HG02938 (cell line): ENCODE measurements around the gene CDH19.

ENCODE experiments used
- ATAC-seq: cut with Tn5 transposase; IDR thresholded peaks from one replicate; pipeline ENCODE4 v1.9.1; 2021; ENCODE audit warnings: mild to moderate bottlenecking, moderate library complexity; ENCODE audit not compliant: unreplicated experiment

CDH19 gene, protein sequence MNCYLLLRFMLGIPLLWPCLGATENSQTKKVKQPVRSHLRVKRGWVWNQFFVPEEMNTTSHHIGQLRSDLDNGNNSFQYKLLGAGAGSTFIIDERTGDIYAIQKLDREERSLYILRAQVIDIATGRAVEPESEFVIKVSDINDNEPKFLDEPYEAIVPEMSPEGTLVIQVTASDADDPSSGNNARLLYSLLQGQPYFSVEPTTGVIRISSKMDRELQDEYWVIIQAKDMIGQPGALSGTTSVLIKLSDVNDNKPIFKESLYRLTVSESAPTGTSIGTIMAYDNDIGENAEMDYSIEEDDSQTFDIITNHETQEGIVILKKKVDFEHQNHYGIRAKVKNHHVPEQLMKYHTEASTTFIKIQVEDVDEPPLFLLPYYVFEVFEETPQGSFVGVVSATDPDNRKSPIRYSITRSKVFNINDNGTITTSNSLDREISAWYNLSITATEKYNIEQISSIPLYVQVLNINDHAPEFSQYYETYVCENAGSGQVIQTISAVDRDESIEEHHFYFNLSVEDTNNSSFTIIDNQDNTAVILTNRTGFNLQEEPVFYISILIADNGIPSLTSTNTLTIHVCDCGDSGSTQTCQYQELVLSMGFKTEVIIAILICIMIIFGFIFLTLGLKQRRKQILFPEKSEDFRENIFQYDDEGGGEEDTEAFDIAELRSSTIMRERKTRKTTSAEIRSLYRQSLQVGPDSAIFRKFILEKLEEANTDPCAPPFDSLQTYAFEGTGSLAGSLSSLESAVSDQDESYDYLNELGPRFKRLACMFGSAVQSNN

DNA sequence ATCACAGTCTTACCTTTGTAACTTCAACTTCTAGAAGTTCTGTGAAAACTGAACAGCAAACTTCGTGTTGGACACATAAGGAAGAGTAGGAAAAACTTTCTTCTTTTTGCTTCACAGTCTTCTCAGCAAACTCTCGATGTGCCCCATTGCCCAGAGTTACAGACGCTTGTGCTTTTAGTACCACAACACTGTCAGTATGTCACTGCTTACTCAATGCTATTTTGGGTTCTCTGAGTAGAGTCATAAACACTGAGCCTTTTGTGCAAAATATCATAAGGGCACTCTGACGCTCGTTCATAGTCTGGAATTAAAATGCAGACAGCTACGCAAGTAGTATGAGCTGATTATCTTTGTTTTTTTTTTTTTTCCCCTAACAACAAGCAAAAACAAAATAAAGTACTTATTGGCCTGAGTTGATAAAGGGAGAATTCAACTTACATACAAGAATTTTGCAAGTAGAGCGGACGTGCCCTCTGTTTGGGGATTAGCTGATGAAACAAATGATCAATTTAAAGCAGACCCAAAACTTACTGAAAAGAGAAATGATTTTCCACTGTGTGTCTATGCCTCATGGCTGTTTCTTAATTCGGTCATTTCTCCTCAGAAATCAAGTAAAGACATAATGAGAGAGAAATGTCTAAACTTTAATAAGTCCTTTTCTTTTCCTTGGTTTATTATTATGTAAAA lies at the start of gene CDH19:
Gene CDH19, minus strand, starts transcription at position 150 of the 687 bp plus-strand sequence. CDS start 31,886 bp downstream, outside the sequence.
- ATAC-seq, result no peak

DNA sequence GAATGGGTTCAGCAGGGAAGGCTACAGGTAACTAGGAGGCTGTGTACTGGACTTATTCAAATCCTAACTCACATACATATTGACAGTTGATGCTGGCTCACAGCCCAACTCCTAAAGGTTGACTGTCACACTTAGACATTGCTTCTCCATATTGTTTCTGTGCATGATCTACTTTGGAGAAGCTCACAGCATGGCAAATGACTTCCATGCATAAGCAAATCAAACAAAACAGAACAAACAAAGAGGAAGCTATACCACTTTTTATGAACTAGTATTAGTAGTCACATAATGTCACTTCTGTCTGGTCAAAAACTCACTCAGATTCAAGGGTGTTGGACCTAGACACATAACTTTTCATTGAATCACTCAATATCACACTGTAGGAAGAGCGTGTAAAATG lies 43.8 kb upstream of the CDH19 start:
- ATAC-seq, result no peak

DNA sequence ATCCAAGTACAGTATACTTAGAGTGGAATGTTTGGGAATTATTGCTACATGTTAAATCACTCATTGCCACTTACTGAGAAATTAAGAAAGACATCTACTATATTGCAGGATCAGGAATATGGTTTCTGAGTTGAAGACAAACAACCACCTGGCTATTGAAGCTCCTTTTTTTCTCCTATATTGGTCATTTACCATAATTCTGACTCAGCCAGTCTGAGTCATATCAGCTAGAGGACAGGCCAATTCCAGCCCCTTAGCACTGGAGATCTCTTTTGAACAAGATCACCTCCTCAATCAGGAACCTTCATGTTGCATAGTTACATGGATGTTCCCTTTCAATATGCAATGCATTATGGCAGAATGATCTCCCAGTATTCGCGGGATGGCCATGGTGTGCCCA lies 42.7 kb upstream of the CDH19 start:
- ATAC-seq, result no peak

DNA sequence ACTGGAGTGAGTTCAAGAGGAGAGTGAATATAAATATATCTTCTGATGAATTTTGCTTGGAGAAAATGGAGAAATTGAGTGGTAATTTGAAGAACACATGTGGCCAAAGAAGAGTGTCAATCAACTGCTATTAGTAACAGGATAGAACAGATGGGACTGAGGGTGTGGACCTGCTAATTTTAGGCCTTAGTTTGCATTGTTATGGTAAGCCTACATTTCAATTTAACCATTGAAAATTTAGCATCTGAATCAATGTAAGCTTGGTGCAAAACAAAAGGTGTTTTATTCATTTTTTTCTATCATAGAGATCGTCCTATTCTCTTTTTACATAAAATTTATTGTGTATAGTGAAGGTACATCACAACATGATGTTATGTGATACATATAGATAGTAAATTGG lies 42.1 kb upstream of the CDH19 start:
- ATAC-seq, result no peak

DNA sequence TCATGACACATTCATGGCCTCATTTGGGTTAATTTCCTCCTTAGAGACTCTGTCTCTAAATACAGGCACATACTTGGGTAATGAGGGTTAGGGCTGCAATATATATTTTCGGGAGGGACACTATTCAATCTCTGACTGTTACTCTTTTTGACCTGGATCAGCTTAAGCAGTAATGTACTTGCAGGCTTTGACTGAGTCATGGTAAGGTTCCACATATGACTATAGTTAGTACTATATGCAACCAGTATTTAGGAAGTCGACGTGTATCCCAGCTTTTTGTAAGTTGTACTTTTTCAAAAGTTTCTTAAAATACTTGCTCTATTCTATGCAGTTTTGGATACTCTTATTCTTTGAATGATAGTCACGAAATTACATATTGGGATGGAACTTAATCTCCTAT lies 37.2 kb upstream of the CDH19 start:
- no peak for ATAC-seq

DNA sequence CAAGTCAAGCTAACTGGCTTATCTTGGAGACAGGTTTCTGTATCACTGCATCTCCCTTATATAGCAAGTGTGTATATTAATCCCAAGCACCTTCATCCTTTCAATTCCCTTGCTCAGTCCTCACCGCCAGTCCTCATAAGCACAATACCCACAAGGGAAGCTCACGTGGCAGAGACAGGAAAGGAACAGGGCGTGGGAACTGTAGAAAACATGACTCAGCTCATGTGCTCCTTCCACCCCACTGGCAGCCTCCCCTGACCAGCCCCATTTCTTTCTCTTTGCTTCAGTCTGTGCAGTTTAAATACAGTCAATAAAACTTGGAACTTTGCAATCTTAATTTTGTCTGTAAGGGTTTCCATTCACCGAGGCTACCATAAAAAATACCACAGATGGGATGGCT lies 36.5 kb upstream of the CDH19 start:
- ATAC-seq, result no peak

DNA sequence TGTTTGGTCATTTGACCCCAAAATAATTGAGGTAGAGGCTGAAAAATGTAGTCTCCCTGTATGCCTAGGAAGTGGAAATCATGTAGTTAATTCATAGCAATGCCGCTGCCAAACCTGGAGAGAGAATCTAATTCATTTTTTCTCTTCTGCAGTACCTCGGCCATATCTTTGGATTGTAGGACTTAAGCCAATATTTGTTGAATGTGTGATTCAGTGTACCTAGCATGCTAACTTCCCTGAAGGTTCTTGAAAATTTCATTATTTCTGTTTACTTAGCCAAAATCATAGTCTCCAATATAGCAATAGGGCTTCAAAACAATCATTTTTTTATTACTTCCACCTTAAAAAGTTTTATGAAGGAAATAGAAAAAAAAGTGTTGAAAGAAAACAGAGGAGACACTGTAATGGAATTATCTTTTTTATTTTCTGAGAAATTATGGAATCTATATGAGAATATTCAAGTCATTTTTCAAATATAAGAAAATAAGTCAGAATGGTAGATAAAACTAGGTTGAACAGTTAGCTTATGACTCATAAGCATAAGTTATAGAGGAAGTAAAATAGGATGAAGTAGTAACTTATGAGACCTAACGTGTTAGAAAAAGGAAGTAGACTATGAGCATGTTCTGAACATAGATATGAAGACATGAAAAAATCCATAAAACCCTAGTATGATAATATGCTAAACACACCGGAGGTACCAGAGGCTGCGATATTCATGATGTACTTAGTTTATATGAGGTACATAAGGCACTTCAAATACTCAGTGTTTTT lies 35.2 kb upstream of the CDH19 start:
- ATAC-seq, result no peak

DNA sequence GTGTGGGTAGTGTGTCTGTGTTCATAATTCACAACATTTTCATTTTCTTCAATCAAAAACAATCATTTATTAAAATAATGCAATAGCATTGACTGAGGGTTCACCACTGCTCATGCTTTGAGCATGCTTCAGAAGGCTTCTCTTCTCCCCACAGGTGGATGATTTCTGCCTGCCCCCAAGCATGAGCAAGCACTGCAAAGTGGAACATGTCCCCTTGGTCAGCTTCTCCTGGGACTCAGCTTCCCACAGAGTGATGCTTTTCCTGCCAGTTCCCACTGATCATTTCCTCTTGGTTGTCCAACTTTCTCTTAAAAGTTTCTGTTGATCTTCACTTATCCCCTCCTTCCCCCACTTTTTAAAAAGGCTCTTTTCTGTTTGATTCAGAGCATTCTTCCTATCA lies 31.5 kb upstream of the CDH19 start:
- ATAC-seq, result no peak

DNA sequence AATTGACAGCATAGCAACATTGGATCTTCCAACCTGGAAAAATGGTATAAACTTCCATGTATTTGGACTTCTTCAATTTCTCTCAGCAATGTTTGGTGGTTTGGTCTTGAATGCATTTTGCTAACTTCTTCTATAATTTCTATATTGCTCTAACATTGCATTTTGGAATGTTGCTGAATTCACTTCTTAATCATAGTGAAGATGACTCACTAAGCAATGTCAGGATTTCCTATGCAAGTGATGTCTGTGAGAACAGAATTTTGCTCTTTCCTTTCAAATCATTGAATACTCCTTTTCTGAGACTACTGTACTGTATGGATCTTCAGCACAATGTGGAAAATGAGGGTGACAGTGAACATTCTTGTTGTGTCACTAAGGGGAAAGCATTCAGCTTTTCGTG lies 28.9 kb upstream of the CDH19 start:
- ATAC-seq, result no peak

DNA sequence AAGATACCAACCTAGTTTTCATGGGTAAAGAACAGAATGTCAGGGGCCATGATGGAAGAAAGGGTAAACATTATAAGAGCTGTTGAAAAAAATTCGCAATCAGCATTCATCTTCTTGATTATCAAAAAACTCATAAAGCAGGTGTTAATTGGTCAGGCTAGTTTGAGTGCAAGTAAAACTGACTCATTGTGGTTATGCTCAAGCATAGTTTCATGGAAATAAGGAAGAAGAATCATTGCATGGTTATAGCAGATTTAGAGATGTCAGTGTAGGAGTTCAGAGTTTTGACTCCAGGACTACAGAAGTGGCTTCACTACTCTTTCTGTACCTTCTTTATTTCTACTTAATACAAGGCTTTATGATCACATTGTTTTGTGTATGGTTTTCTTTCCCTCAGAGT lies 26.9 kb upstream of the CDH19 start:
- ATAC-seq, result no peak

DNA sequence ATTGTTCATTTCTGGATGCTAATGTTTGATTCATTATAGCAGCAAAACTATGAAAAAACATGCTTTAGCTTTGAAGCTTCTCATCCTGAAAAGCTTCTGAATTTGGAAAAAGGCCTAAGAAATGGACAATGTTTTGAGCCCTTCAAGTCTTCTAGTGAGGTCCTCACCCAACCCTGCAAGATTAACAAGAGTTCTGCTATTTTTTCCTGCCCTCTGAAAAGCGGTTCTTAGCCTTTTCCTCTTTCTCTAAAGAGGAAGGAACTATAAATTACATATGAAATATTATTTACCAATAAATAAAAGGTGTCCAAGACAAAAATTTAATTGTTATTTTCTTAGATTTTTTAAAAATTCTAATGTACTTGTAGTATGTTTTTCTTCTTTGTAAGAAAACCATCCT lies 19.9 kb upstream of the CDH19 start:
- ATAC-seq, result no peak

DNA sequence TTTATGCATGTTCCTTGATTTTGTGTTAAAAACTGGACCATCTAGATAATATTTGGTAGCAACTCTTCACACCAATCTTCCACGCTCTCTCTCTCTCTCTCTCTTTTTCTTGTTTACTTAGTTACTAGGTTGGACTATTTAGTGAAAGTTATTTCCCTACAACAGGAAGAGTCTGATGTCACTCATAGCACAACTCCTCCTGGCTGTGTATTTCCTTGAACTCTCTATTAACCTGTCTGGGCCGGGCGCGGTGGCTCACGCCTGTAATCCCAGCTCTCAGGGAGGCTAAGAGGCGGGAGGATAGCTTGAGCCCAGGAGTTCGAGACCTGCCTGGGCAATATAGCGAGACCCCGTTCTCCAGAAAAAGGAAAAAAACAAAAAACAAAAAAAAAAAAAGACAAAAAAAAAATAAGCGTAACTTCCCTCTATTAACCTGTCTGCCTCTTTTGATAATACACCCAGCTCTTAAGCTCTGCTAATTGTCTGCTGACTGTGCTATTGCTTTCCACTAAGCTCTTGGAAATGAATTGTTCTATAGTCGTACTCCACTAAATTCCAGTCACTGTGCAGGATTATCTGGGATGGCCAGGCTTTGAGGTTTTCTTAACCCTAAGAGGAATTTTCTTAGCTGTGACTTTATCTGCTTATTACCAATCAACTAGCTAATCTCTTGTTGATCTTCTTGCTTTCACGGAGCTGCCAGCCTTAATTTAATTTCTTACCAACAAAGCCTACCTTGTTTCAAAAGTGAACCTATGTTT lies 18.1 kb upstream of the CDH19 start:
- no peak for ATAC-seq

DNA sequence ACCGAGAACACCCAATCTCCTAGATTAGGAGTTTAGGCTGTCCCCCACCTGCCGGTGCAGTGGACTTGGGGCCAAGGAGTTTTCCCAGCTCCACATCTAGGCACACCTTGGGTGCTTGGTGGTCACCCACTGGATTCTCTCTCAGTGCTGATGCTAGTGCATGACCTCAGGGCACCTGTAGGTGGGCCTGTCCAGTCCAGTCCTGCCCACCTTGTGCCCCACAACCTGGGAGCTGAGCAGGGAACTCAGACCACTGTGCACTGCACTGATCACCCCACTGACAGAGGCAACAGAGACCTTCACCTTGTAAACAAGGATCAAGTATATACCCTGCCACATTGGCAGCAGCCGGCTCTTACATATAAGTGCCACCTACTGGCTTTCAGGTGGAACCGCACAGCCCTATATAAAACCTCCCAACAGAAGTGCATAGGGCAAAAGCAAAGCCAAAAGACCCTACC lies 12.7 kb upstream of the CDH19 start:
- peak; percentile 97 for ATAC-seq

DNA sequence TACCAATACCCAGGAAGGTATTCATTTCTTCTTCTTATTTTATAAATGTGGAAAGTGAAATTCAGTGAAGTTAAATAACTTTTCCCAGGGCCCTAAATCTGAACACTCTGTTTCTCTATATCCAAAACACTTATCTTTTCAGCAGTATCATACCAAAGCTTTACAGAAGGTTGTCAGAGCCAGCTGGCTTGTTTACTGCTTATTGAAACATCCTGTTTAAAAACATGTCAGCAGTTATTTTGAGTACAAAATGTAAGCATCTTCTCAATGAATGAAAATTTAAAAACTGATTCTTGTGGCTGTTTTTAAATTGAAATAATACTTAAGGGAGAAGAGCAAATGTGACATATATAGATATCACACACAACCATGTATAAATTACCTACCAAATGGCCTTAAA lies 11.3 kb upstream of the CDH19 start:
- no peak for ATAC-seq

DNA sequence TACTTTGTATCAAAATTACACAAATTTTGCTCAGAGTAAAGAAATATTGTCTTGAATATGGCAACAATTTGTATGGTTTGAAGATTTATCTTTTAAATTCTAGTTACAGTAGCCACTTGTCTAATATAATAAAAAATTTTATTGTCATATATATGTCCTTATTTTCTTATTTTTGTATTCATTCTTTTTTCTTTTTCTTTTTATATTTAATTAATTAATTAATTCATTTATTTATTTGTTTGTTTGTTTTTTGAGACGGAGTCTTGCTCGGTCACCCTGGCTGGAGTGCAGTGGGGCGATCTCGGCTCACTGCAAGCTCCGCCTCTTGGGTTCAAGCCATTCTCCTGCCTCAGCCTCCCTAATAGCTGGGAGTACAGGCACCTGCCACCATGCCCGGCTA lies 3.7 kb upstream of the CDH19 start:
- ATAC-seq, result no peak

DNA sequence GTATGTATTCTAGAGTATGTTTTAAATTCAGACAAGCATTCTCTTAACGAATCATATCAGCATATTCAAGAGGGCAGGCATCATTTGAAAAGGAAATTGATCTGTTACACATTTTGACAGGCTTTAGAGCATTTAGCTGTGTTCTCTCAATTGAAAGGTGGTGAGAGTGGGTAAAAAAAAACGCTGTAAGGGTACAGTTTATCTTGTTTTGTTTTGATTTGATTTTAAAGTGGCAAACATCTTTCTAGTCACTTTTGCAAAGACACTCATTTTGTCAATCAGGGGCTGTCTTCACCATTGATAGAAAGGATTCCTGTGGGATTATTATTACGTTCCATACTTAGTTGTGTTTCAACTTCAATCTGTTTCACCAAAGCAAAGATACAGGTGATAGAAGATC lies 2.2 kb downstream of the CDH19 start:
- no peak for ATAC-seq

DNA sequence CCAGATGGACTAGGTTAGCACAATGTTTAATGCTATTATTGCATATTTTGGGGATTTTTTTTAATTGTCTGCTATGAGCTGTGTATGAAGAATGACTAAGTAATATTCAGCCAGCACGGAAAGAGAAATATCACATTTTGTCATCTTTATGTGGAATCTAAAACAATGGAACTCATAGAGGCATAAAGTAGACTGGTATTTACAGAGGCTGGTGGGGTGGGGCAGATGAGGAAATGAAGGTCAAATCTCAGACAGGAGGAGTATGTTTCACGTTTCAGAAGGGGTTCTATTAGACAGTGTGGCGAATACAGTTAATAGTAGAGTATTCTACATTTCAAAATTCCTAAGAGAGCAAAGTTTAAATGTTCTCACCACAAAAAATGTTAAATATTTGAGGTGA lies 4.7 kb downstream of the CDH19 start:
- no peak for ATAC-seq

DNA sequence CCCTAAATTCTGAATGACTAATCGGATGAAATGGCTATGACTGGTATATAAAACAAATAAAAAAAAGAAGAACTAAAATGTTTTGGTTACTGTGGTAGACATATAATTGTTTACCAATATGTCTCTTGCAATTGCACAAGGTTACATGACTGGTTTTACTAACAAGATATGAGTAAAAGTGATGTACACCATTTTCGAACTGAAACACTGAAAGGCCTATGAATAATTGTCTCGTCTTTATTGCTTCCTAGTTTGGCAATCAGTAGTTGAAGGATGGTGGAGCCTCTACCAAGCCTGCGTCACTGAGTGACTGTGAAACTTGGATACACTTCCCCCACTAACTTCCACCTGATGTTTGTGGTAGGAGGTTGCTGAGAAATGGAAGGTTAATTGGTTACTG lies 16.5 kb downstream of the CDH19 start:
- ATAC-seq, result no peak

DNA sequence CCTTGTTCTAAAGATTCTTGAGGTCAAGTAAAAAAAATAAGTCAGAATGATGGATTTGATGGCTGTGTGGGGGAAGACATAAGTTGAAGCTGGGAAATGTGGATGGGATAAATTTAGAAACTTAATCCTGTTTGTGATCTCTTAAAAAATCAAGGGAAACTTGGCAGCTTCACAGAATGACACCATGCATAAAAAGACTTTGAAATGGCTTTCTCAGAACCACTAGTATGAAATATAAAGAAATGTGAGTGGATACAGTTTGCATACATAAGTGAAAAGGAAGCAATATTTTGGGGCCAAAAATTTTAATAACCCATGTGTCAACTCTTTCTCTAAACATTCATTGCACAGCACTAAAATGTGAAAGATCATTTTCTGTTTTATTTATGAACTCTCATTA lies 21.7 kb downstream of the CDH19 start:
- no peak for ATAC-seq

DNA sequence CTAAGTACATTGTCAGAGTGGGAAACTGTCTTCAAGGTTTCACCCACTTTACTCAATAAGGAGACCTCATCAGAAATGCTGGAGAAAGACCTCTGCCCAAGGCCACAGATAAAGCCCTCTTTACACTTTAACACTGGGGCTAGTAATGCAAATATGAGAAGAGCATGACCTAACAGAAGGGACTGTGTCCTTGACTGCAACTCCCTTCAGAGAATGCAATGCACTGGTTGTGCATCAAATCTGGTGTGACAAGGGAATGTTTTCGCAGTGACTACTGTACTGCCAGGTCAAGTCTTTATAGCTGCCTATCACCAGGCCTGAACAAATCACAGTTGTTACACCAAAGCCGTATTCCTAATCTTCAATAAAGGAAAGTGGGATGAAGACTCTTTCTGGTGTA lies 28.6 kb downstream of the CDH19 start:
- ATAC-seq, result no peak
